Right lobe of liver (tissue), 4 donors: ENCODE measurements around the gene B4GALNT1.
A peak's percentile ranks its signal among the peaks of the same experiment; 100 is the strongest.

Source experiments
- POLR2A ChIP-seq: fragments of 450-650 bp; IDR thresholded peaks from one replicate; pipeline ENCODE4 v1.6.1; 2017; ENCODE audit warnings: antibody characterized with exemption, mild to moderate bottlenecking
- TF ChIP-seq, protein P1 (sequence below), 4 donors: fragments of 200-600 bp in 3 of 4; fragments of 450-650 bp in 1 of 4; IDR thresholded peaks; one replicate each; pipeline versions ENCODE4 v1.5.1 to v1.8.0; 2016 to 2022; ENCODE audit warnings: antibody characterized with exemption in 4 of 4, mild to moderate bottlenecking in 2 of 4
- donor health status: DM: no; HTN: no; CAD: no.
- donor health status: DM: no; HTN: no; CAD: no.
- donor health status: DM: no; HTN: yes; CAD: no.

GRCh38 chr12:57627501-57628279 is 5.3 kb downstream of the B4GALNT1 start:
- no peak for TF ChIP-seq POLR2A
- TF ChIP-seq, protein P1, sequence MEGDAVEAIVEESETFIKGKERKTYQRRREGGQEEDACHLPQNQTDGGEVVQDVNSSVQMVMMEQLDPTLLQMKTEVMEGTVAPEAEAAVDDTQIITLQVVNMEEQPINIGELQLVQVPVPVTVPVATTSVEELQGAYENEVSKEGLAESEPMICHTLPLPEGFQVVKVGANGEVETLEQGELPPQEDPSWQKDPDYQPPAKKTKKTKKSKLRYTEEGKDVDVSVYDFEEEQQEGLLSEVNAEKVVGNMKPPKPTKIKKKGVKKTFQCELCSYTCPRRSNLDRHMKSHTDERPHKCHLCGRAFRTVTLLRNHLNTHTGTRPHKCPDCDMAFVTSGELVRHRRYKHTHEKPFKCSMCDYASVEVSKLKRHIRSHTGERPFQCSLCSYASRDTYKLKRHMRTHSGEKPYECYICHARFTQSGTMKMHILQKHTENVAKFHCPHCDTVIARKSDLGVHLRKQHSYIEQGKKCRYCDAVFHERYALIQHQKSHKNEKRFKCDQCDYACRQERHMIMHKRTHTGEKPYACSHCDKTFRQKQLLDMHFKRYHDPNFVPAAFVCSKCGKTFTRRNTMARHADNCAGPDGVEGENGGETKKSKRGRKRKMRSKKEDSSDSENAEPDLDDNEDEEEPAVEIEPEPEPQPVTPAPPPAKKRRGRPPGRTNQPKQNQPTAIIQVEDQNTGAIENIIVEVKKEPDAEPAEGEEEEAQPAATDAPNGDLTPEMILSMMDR (IDR thresholded peaks at IDR 0.05), result peak in 2 of 4 donors; percentile 6 to 11
